Fibroblast of lung (primary cell): ENCODE results near the gene ST8SIA6.

Experiments used
- EZH2 ChIP-seq: IDR thresholded peaks from 2 replicates; pipeline ENCODE4 v1.5.1; 2012; ENCODE audit warnings: low read length, control low read depth, mild to moderate bottlenecking; ENCODE audit errors: missing control alignments
- TF ChIP-seq, protein P1 (sequence below), 2 donors: IDR thresholded peaks in 1 of 2; conservative IDR thresholded peaks in 1 of 2; 1 replicate in 1 of 2; 2 replicates in 1 of 2; pipeline ENCODE4 v1.5.1; 2011 to 2012; ENCODE audit warnings: low read length in 2 of 2, control low read depth in 1 of 2, inconsistent platforms in 1 of 2, low read depth in 1 of 2, mild to moderate bottlenecking in 1 of 2

- TF ChIP-seq, protein P1, sequence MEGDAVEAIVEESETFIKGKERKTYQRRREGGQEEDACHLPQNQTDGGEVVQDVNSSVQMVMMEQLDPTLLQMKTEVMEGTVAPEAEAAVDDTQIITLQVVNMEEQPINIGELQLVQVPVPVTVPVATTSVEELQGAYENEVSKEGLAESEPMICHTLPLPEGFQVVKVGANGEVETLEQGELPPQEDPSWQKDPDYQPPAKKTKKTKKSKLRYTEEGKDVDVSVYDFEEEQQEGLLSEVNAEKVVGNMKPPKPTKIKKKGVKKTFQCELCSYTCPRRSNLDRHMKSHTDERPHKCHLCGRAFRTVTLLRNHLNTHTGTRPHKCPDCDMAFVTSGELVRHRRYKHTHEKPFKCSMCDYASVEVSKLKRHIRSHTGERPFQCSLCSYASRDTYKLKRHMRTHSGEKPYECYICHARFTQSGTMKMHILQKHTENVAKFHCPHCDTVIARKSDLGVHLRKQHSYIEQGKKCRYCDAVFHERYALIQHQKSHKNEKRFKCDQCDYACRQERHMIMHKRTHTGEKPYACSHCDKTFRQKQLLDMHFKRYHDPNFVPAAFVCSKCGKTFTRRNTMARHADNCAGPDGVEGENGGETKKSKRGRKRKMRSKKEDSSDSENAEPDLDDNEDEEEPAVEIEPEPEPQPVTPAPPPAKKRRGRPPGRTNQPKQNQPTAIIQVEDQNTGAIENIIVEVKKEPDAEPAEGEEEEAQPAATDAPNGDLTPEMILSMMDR (conservative IDR thresholded peaks at IDR 0.05 in 1 of 2, IDR thresholded peaks at IDR 0.05 in 1 of 2; ENCODE audit: low read depth in 1 of 2, low read length in 2 of 2): no peak
- no peak for TF ChIP-seq EZH2
These were observed 28.7 kb upstream of the ST8SIA6 start for GRCh38 chr10:17483079-17483478.
